ENCODE results near the gene RFX4.
"Not testable (repeated sequence)": the region's sequence is repeated elsewhere in the genome, so short reads cannot be mapped to it uniquely, and the experiment has no call there.

The RFX4 gene

GRCh38 chr12:106692896-106693820 lies 110.4 kb downstream of the RFX4 start:
- no peak for DNase-seq

GRCh38 chr12:106696071-106696470 lies 113.3 kb downstream of the RFX4 start:
- no peak for DNase-seq

GRCh38 chr12:106696681-106697417 lies 114.0 kb downstream of the RFX4 start:
- no peak for DNase-seq

- no peak for DNase-seq
These were observed 121.3 kb downstream of the RFX4 start for GRCh38 chr12:106704081-106704480.

GRCh38 chr12:106705971-106706370 lies 123.2 kb downstream of the RFX4 start:
- no peak for DNase-seq

GRCh38 chr12:106709068-106709511 lies 126.3 kb downstream of the RFX4 start:
- no peak for DNase-seq

- DNase-seq, result no peak
These were observed 127.5 kb downstream of the RFX4 start for GRCh38 chr12:106710143-106710893.

GRCh38 chr12:106711316-106711715 lies 128.5 kb downstream of the RFX4 start:
- DNase-seq, result no peak

GRCh38 chr12:106712768-106713167 lies 130.0 kb downstream of the RFX4 start:
- no peak for DNase-seq

- DNase-seq, result no peak
These were observed 132.1 kb downstream of the RFX4 start for GRCh38 chr12:106714926-106715325.

- DNase-seq, result no peak
These were observed 132.8 kb downstream of the RFX4 start for GRCh38 chr12:106715582-106715981.

GRCh38 chr12:106717673-106718072 lies 134.9 kb downstream of the RFX4 start:
- no peak for DNase-seq

- DNase-seq, result no peak
These were observed 137.1 kb downstream of the RFX4 start for GRCh38 chr12:106719879-106720278.

- no peak for DNase-seq
These were observed 137.9 kb downstream of the RFX4 start for GRCh38 chr12:106720696-106721095.

- DNase-seq, result no peak
These were observed 139.1 kb downstream of the RFX4 start for GRCh38 chr12:106721915-106722314.

GRCh38 chr12:106722837-106723236 lies 140.0 kb downstream of the RFX4 start:
- no peak for DNase-seq

GRCh38 chr12:106723416-106723815 lies 140.6 kb downstream of the RFX4 start:
- no peak for DNase-seq

- DNase-seq, result no peak
These were observed 141.3 kb downstream of the RFX4 start for GRCh38 chr12:106724116-106724515.

- no peak for DNase-seq
These were observed 142.1 kb downstream of the RFX4 start for GRCh38 chr12:106724934-106725333.

GRCh38 chr12:106726603-106727202 lies 143.9 kb downstream of the RFX4 start:
- not testable (repeated sequence) for DNase-seq

- DNase-seq, result no peak
These were observed 146.8 kb downstream of the RFX4 start for GRCh38 chr12:106729611-106730010.

GRCh38 chr12:106732890-106733289 lies 150.1 kb downstream of the RFX4 start:
- no peak for DNase-seq

Data from fibroblast of skin of back (primary cell).